Fibroblast of lung (primary cell): Measurements from ENCODE around the gene GOLGA3.

ENCODE experiments used
- EZH2 ChIP-seq: IDR thresholded peaks from 2 replicates; pipeline ENCODE4 v1.5.1; 2012; ENCODE audit warnings: low read length, control low read depth, mild to moderate bottlenecking; ENCODE audit errors: missing control alignments
- TF ChIP-seq, protein P1 (sequence below), 2 donors: IDR thresholded peaks in 1 of 2; conservative IDR thresholded peaks in 1 of 2; 1 replicate in 1 of 2; 2 replicates in 1 of 2; pipeline ENCODE4 v1.5.1; 2011 to 2012; ENCODE audit warnings: low read length in 2 of 2, control low read depth in 1 of 2, inconsistent platforms in 1 of 2, low read depth in 1 of 2, mild to moderate bottlenecking in 1 of 2

DNA sequence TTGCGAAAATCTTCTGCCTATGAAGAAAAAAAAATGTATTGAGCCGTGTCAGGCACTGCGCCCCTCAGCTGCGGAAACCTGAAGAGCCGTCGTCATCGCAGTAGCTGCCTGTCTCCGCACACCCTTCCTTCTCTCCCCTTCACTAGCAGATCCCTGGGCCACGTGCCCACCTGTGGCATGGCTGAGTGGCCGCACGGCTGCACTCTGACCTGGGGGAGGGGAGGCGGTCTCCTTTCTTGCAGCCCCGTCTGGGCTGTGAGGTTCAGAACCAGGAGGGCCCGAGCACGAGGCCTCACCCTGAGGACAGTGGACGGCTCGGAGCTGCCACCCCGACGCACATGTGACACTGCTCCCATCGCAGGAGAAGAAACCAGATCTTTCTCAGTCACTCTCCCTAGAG is 93.2 kb downstream of the GOLGA3 start:
- TF ChIP-seq, protein P1, sequence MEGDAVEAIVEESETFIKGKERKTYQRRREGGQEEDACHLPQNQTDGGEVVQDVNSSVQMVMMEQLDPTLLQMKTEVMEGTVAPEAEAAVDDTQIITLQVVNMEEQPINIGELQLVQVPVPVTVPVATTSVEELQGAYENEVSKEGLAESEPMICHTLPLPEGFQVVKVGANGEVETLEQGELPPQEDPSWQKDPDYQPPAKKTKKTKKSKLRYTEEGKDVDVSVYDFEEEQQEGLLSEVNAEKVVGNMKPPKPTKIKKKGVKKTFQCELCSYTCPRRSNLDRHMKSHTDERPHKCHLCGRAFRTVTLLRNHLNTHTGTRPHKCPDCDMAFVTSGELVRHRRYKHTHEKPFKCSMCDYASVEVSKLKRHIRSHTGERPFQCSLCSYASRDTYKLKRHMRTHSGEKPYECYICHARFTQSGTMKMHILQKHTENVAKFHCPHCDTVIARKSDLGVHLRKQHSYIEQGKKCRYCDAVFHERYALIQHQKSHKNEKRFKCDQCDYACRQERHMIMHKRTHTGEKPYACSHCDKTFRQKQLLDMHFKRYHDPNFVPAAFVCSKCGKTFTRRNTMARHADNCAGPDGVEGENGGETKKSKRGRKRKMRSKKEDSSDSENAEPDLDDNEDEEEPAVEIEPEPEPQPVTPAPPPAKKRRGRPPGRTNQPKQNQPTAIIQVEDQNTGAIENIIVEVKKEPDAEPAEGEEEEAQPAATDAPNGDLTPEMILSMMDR (conservative IDR thresholded peaks at IDR 0.05 in 1 of 2, IDR thresholded peaks at IDR 0.05 in 1 of 2; ENCODE audit: low read depth in 1 of 2, low read length in 2 of 2), result no peak
- TF ChIP-seq EZH2, result no peak
